ENCODE data around the gene MRPS35.

DNA sequence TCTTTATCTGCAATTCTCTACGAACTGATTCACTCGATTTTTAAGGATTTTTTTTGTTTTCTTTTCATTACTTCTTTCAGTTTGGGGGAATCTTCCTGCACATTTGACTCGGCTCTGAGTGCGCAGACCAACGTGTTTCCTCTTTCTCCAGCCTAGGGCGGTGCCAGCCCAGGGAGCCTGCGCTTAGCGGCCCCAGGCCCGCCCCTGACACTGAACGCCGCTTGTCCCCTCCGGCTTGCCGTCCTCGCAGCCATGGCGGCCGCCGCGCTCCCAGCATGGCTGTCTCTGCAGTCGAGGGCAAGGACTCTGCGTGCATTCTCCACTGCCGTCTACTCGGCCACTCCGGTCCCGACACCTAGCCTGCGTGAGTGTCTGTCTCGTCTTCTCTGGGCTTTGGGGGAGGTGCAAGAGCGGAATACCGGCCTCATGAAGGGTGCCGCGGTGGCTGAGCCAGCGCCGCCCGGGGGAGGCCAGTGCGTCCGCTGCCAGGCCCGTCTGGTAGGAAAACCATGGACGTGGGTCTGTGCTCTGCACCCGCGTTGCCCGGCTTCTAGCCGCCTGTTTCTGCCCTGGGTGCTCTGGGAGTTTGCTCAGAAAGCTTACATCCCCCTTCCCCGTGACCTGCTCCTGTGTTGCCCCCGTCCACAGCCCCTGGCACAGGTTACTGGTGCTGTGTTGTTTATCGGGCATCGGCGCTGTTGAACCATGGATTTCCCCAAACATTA, at the start of gene MRPS35:
- TF ChIP-seq, protein P1, sequence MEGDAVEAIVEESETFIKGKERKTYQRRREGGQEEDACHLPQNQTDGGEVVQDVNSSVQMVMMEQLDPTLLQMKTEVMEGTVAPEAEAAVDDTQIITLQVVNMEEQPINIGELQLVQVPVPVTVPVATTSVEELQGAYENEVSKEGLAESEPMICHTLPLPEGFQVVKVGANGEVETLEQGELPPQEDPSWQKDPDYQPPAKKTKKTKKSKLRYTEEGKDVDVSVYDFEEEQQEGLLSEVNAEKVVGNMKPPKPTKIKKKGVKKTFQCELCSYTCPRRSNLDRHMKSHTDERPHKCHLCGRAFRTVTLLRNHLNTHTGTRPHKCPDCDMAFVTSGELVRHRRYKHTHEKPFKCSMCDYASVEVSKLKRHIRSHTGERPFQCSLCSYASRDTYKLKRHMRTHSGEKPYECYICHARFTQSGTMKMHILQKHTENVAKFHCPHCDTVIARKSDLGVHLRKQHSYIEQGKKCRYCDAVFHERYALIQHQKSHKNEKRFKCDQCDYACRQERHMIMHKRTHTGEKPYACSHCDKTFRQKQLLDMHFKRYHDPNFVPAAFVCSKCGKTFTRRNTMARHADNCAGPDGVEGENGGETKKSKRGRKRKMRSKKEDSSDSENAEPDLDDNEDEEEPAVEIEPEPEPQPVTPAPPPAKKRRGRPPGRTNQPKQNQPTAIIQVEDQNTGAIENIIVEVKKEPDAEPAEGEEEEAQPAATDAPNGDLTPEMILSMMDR (IDR thresholded peaks at IDR 0.05): peak in 2 of 6 experiments; percentile 4 to 34
- peak in 3 of 4 donors; percentile 13 to 73 (median 37) for TF ChIP-seq POLR2A (IDR thresholded peaks at IDR 0.05)

All from esophagus squamous epithelium (tissue), 4 donors.